ENCODE measurements around the gene LAMA5.

- TF ChIP-seq CTCF (IDR thresholded peaks at IDR 0.05), result no peak
- TF ChIP-seq EZH2 (IDR thresholded peaks at IDR 0.05; ENCODE audit: borderline replicate concordance, insufficient read depth, low read depth, low read length, poor library complexity, severe bottlenecking), result no peak
Measured at GRCh38 chr20:62310757-62311121, 56.4 kb downstream of the LAMA5 start.

Measured in B cell (primary cell).